HepG2 (cell line): Measurements from ENCODE around the gene PRSS27. TPM values are rescaled to one million over a fixed set of nuclear protein-coding genes. Genes with fewer than 3 reads are reported as not detected.

Source experiments
- ATM ChIP-seq: fragments of 450-650 bp; IDR thresholded peaks from 2 replicates; pipeline ENCODE4 v1.7.1; 2017; ENCODE audit warnings: mild to moderate bottlenecking, borderline replicate concordance
- GTF2F1 ChIP-seq: fragments of 150-350 bp; IDR thresholded peaks from 2 replicates; pipeline ENCODE4 v1.6.1; 2014; ENCODE audit warnings: low read length
- HOXA5 ChIP-seq: sonication (generic); formaldehyde crosslinking; IDR thresholded peaks from 2 replicates; pipeline ENCODE4 v1.4.0; 2020; ENCODE audit warnings: missing genetic modification reagents
- MLLT10 ChIP-seq: sonication (generic); formaldehyde crosslinking; IDR thresholded peaks from 2 replicates; pipeline ENCODE4 v1.4.0; 2020; ENCODE audit warnings: missing genetic modification reagents
- NCOA1 ChIP-seq: sonication (generic); formaldehyde crosslinking; IDR thresholded peaks from 2 replicates; pipeline ENCODE4 v1.9.0; 2021; ENCODE audit warnings: missing genetic modification reagents
- NFE2 ChIP-seq: sonication (generic); formaldehyde crosslinking; IDR thresholded peaks from 2 replicates; pipeline ENCODE4 v1.4.0; 2020; ENCODE audit warnings: missing genetic modification reagents
- SIN3A ChIP-seq: IDR thresholded peaks from 2 replicates; pipeline ENCODE4 v1.6.1; 2011; ENCODE audit warnings: low read depth, mild to moderate bottlenecking, control low read depth, low read length, borderline replicate concordance
- TBP ChIP-seq: sonication (generic); formaldehyde crosslinking; IDR thresholded peaks from 2 replicates; pipeline ENCODE4 v1.5.0; 2020; ENCODE audit warnings: missing genetic modification reagents
- TOE1 ChIP-seq: sonication (generic); formaldehyde crosslinking; IDR thresholded peaks from 2 replicates; pipeline ENCODE4 v1.4.0; 2020; ENCODE audit warnings: mild to moderate bottlenecking, missing genetic modification reagents
- YY1 ChIP-seq: IDR thresholded peaks from 2 replicates; pipeline ENCODE4 v1.6.1; 2011; ENCODE audit warnings: low read length, low read depth, moderate library complexity, mild to moderate bottlenecking; ENCODE audit not compliant: insufficient read depth, insufficient replicate concordance
- ZFP36L2 ChIP-seq: sonication (generic); formaldehyde crosslinking; IDR thresholded peaks from 2 replicates; pipeline ENCODE4 v1.4.0; 2020; ENCODE audit warnings: missing genetic modification reagents
- ZNF326 ChIP-seq: sonication (generic); formaldehyde crosslinking; IDR thresholded peaks from 2 replicates; pipeline ENCODE4 v1.4.0; 2020; ENCODE audit warnings: missing genetic modification reagents, borderline replicate concordance
- ZNF350 ChIP-seq: sonication (generic); formaldehyde crosslinking; IDR thresholded peaks from 2 replicates; pipeline ENCODE4 v1.4.0; 2020; ENCODE audit warnings: mild to moderate bottlenecking, low read depth, missing genetic modification reagents, borderline replicate concordance
- ZNF557 ChIP-seq: sonication (generic); formaldehyde crosslinking; IDR thresholded peaks from 2 replicates; pipeline ENCODE4 v1.4.0; 2020; ENCODE audit warnings: missing genetic modification reagents
- ZNF567 ChIP-seq: sonication (generic); formaldehyde crosslinking; IDR thresholded peaks from 2 replicates; pipeline ENCODE4 v1.8.1; 2023; ENCODE audit warnings: mild to moderate bottlenecking, missing genetic modification reagents, borderline replicate concordance
- polyA plus RNA-seq, 8 experiments: library from polyadenylated mRNA; depleted of rRNA in 3 of 8; stranded (reverse) in 7 of 8; unstranded in 1 of 8; fragments of >200 nt; fragmentation: Illumina TruSeq in 4 of 8; extraction: Trizol in 4 of 8; gene quantifications; 2 replicates each; pipeline versions ENCODE4 v1.2.1 to v1.2.3, GENCODE V29; 2011 to 2016; ENCODE audit warnings: low read depth in 4 of 8, missing spikeins in 1 of 8, mixed read lengths in 1 of 8; ENCODE audit not compliant: insufficient read depth in 1 of 8
- total RNA-seq, 5 experiments: library from RNA; depleted of rRNA; stranded (reverse); fragments of >200 nt; fragmentation: Illumina TruSeq; extraction: Trizol; gene quantifications; 2 replicates each; pipeline ENCODE4 v1.2.3, GENCODE V29; 2016; ENCODE audit warnings: low read depth in 1 of 5
- TF ChIP-seq, protein P1 (sequence below): sonication (generic); formaldehyde crosslinking; IDR thresholded peaks from 2 replicates; pipeline ENCODE4 v1.5.1; 2020; ENCODE audit warnings: missing genetic modification reagents, mild to moderate bottlenecking, borderline replicate concordance
- TF ChIP-seq, protein P2 (sequence below), 2 experiments: IDR thresholded peaks; 2 replicates each; pipeline ENCODE4 v1.6.1; 2011 to 2012; ENCODE audit warnings: low read length in 2 of 2, borderline replicate concordance in 1 of 2, low read depth in 1 of 2, mild to moderate bottlenecking in 1 of 2, moderate library complexity in 1 of 2
- TF ChIP-seq, protein P3 (sequence below): sonication (generic); IDR thresholded peaks from 2 replicates; pipeline ENCODE4 v1.6.1; 2016; ENCODE audit warnings: low read depth, borderline replicate concordance
- TF ChIP-seq, protein P4 (sequence below): sonication (generic); formaldehyde crosslinking; IDR thresholded peaks from 2 replicates; pipeline ENCODE4 v1.4.0; 2020; ENCODE audit warnings: missing genetic modification reagents

The PRSS27 gene
- total and polyA plus RNA-seq, 2 of the 13 experiments (the other 11 are each of a cell fraction or from before 2014, with no cell fraction given) = 0.20 to 0.73 TPM

DNA sequence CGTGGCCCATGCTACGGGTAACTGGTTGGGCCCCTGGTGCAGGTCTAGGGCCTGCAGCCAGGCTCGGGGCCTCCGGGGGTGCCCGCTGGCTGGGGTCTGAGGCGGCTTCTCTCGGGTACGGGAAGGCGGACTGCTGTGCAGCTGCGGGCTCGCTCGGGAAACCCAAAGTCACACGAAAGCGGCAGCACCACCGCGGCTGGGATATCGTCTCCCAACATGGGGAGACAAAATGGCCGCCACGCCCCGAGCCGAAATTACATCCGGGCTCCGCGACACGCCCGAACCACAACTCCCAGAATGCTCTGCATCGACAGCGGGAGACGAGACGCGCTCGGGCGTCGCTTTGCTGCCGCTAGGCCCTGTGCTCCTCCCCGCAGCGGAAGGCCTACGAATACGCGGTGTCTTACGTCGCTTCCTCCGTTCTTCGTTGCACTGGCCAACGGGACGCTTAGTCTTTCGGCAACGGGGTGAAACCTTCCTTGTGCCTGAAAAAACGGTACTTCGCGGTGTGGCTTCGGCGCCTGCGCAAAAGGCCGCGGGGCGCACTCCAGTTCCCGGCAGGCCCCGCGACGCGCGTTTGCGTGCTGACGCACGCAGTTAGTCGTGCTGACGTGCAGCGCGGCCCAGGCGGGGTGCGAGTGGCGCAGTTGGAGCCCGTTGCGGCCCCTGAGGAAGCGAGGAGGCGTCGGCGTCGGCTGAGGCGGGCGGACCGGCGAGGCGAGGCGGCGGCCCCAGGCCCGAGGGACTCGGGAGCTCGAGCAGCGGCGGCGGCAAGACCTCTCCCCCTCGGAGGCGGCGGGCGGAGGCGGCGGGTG, 32.2 kb upstream of the PRSS27 start, which contains the start of gene SRRM2 (continued):
- TF ChIP-seq, protein P1, sequence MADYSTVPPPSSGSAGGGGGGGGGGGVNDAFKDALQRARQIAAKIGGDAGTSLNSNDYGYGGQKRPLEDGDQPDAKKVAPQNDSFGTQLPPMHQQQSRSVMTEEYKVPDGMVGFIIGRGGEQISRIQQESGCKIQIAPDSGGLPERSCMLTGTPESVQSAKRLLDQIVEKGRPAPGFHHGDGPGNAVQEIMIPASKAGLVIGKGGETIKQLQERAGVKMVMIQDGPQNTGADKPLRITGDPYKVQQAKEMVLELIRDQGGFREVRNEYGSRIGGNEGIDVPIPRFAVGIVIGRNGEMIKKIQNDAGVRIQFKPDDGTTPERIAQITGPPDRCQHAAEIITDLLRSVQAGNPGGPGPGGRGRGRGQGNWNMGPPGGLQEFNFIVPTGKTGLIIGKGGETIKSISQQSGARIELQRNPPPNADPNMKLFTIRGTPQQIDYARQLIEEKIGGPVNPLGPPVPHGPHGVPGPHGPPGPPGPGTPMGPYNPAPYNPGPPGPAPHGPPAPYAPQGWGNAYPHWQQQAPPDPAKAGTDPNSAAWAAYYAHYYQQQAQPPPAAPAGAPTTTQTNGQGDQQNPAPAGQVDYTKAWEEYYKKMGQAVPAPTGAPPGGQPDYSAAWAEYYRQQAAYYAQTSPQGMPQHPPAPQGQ (CRISPR knock-in tag) = no peak
- TF ChIP-seq SIN3A = no peak; the same call in 1 of the 2 replicates
- no peak for TF ChIP-seq ZFP36L2 (CRISPR knock-in tag)
- TF ChIP-seq ZNF350 = peak; percentile 81
- TF ChIP-seq GTF2F1 = no peak
- peak; percentile 97 for TF ChIP-seq YY1
- no peak for TF ChIP-seq ATM
- TF ChIP-seq, protein P2, sequence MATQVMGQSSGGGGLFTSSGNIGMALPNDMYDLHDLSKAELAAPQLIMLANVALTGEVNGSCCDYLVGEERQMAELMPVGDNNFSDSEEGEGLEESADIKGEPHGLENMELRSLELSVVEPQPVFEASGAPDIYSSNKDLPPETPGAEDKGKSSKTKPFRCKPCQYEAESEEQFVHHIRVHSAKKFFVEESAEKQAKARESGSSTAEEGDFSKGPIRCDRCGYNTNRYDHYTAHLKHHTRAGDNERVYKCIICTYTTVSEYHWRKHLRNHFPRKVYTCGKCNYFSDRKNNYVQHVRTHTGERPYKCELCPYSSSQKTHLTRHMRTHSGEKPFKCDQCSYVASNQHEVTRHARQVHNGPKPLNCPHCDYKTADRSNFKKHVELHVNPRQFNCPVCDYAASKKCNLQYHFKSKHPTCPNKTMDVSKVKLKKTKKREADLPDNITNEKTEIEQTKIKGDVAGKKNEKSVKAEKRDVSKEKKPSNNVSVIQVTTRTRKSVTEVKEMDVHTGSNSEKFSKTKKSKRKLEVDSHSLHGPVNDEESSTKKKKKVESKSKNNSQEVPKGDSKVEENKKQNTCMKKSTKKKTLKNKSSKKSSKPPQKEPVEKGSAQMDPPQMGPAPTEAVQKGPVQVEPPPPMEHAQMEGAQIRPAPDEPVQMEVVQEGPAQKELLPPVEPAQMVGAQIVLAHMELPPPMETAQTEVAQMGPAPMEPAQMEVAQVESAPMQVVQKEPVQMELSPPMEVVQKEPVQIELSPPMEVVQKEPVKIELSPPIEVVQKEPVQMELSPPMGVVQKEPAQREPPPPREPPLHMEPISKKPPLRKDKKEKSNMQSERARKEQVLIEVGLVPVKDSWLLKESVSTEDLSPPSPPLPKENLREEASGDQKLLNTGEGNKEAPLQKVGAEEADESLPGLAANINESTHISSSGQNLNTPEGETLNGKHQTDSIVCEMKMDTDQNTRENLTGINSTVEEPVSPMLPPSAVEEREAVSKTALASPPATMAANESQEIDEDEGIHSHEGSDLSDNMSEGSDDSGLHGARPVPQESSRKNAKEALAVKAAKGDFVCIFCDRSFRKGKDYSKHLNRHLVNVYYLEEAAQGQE (IDR thresholded peaks at IDR 0.05; ENCODE audit: borderline replicate concordance in 1 of 2, low read depth in 1 of 2, low read length in 2 of 2) = no peak; a peak in 2 of 4 replicates
- TF ChIP-seq MLLT10 (CRISPR knock-in tag) = 0 out of 2 replicates have a peak, but pooled peaks have one; percentile 1
- no peak for TF ChIP-seq NFE2 (CRISPR knock-in tag)
- TF ChIP-seq ZNF557 (CRISPR knock-in tag) = no peak
- peak; percentile 85; the same call in 1 of the 2 replicates for TF ChIP-seq NCOA1 (CRISPR knock-in tag)
- TF ChIP-seq, protein P3, sequence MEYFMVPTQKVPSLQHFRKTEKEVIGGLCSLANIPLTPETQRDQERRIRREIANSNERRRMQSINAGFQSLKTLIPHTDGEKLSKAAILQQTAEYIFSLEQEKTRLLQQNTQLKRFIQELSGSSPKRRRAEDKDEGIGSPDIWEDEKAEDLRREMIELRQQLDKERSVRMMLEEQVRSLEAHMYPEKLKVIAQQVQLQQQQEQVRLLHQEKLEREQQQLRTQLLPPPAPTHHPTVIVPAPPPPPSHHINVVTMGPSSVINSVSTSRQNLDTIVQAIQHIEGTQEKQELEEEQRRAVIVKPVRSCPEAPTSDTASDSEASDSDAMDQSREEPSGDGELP = 0 out of 2 replicates have a peak, but pooled peaks have one; percentile 7
- TF ChIP-seq TBP (CRISPR knock-in tag) = no peak
- TF ChIP-seq, protein P4, sequence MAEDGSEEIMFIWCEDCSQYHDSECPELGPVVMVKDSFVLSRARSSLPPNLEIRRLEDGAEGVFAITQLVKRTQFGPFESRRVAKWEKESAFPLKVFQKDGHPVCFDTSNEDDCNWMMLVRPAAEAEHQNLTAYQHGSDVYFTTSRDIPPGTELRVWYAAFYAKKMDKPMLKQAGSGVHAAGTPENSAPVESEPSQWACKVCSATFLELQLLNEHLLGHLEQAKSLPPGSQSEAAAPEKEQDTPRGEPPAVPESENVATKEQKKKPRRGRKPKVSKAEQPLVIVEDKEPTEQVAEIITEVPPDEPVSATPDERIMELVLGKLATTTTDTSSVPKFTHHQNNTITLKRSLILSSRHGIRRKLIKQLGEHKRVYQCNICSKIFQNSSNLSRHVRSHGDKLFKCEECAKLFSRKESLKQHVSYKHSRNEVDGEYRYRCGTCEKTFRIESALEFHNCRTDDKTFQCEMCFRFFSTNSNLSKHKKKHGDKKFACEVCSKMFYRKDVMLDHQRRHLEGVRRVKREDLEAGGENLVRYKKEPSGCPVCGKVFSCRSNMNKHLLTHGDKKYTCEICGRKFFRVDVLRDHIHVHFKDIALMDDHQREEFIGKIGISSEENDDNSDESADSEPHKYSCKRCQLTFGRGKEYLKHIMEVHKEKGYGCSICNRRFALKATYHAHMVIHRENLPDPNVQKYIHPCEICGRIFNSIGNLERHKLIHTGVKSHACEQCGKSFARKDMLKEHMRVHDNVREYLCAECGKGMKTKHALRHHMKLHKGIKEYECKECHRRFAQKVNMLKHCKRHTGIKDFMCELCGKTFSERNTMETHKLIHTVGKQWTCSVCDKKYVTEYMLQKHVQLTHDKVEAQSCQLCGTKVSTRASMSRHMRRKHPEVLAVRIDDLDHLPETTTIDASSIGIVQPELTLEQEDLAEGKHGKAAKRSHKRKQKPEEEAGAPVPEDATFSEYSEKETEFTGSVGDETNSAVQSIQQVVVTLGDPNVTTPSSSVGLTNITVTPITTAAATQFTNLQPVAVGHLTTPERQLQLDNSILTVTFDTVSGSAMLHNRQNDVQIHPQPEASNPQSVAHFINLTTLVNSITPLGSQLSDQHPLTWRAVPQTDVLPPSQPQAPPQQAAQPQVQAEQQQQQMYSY = peak; percentile 12
- peak; percentile 5 for TF ChIP-seq HOXA5 (CRISPR knock-in tag)
- no peak for TF ChIP-seq ZNF326 (CRISPR knock-in tag)
- TF ChIP-seq ZNF567 = no peak
- no peak for TF ChIP-seq TOE1
